Uterus (tissue), 4 donors: ENCODE results near the gene HGFAC. TPM values are rescaled to one million over a fixed set of nuclear protein-coding genes. Genes with fewer than 3 reads are reported as not detected.
A peak's percentile ranks its signal among the peaks of the same experiment; 100 is the strongest.

Experiments used
- DNase-seq, 2 donors: peaks; one replicate each; pipeline ENCODE4 v3.0.0-alpha.2; 2019 to 2020
- H3K27ac ChIP-seq, 2 donors: fragments of 200-600 bp; sonication (generic); 1 replicate in 1 of 2; 2 replicates in 1 of 2; pipeline ENCODE4 v1.5.1; 2016 to 2018
- H3K27me3 ChIP-seq, 2 donors: fragments of 200-600 bp; sonication (generic); one replicate each; pipeline ENCODE4 v1.5.1; 2018 to 2019; ENCODE audit warnings: control low read depth in 1 of 2
- H3K36me3 ChIP-seq, 2 donors: fragments of 200-600 bp; sonication (generic); one replicate each; pipeline ENCODE4 v1.5.1; 2019; ENCODE audit warnings: control low read depth in 1 of 2
- H3K4me1 ChIP-seq, 2 donors: fragments of 200-600 bp; sonication (generic); one replicate each; pipeline ENCODE4 v1.5.1; 2018 to 2019; ENCODE audit warnings: control low read depth in 1 of 2
- H3K4me3 ChIP-seq, 2 donors: fragments of 200-600 bp; sonication (generic); 1 replicate in 1 of 2; 2 replicates in 1 of 2; pipeline ENCODE4 v1.5.1; 2018 to 2019; ENCODE audit warnings: mild to moderate bottlenecking in 1 of 2
- H3K9me3 ChIP-seq, 2 donors: fragments of 200-600 bp; sonication (generic); one replicate each; pipeline ENCODE4 v1.5.1; 2019; ENCODE audit warnings: control low read depth in 1 of 2
- POLR2A ChIP-seq, 2 donors: fragments of 450-650 bp; IDR thresholded peaks; one replicate each; pipeline ENCODE4 v1.6.1; 2016; ENCODE audit warnings: antibody characterized with exemption in 2 of 2, mild to moderate bottlenecking in 1 of 2, moderate library complexity in 1 of 2
- intact Hi-C: fragments of 100-400 bp; cut with DNase I; formaldehyde crosslinking; loops from one replicate; pipeline ENCODE4 v1.15.1; 2023; ENCODE audit warnings: low total_unique reads
- total RNA-seq, 4 donors: library from RNA; depleted of rRNA in 3 of 4; stranded (reverse); fragments of >200 nt in 3 of 4; gene quantifications; one replicate each; pipeline versions ENCODE4 v1.1.0 to v1.2.4, GENCODE V29; 2014 to 2023
- TF ChIP-seq, protein P1 (sequence below), 4 experiments: fragments of 200-600 bp in 2 of 4; fragments of 450-650 bp in 2 of 4; sonication (generic) in 2 of 4; IDR thresholded peaks; one replicate each; pipeline ENCODE4 v1.5.1; 2016 to 2019; ENCODE audit warnings: antibody characterized with exemption in 4 of 4, mild to moderate bottlenecking in 2 of 4, moderate library complexity in 1 of 4
- donor health status: DM: yes; HTN: yes; CAD: no.

The HGFAC gene
- total RNA-seq, 4 donors from 2014 or later, result 0.28 to 3.1 TPM; not detected in 2

DNA sequence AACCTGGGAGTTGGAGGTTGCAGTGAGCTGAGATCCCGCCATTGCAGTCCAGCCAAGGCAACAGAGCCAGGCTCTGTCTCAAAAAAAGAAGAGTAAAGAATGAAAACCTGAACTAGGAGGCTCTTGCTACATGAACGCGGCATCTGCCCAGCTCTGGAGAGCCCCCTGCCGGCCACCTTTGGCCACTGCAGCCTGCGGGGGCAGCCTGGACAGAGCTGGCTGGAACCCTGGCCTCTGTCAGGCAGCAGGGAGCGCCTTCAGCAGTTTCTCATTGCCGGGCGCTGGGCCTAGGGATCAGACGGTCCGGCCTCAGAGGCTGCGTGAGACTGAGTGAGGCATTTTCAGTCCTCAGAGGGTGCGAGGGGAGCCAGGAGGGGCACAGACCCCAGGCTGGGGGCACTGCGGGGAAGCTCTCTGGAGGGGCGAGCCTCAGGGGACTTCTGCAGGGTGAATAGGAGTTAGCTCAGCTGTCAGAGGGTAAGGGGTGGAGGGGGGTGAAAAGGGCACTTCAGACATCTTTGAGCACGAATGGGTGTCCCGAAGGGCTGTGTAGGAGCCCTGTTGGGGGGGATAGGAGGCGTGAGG lies 38.9 kb downstream of the HGFAC start:
- no peaks in the 10 kb centered on the region for H3K27me3 ChIP-seq
- TF ChIP-seq, protein P1, sequence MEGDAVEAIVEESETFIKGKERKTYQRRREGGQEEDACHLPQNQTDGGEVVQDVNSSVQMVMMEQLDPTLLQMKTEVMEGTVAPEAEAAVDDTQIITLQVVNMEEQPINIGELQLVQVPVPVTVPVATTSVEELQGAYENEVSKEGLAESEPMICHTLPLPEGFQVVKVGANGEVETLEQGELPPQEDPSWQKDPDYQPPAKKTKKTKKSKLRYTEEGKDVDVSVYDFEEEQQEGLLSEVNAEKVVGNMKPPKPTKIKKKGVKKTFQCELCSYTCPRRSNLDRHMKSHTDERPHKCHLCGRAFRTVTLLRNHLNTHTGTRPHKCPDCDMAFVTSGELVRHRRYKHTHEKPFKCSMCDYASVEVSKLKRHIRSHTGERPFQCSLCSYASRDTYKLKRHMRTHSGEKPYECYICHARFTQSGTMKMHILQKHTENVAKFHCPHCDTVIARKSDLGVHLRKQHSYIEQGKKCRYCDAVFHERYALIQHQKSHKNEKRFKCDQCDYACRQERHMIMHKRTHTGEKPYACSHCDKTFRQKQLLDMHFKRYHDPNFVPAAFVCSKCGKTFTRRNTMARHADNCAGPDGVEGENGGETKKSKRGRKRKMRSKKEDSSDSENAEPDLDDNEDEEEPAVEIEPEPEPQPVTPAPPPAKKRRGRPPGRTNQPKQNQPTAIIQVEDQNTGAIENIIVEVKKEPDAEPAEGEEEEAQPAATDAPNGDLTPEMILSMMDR (IDR thresholded peaks at IDR 0.05), result peak; percentile 81 to 92 (median 85)
- no peak for TF ChIP-seq POLR2A (IDR thresholded peaks at IDR 0.05)

DNA sequence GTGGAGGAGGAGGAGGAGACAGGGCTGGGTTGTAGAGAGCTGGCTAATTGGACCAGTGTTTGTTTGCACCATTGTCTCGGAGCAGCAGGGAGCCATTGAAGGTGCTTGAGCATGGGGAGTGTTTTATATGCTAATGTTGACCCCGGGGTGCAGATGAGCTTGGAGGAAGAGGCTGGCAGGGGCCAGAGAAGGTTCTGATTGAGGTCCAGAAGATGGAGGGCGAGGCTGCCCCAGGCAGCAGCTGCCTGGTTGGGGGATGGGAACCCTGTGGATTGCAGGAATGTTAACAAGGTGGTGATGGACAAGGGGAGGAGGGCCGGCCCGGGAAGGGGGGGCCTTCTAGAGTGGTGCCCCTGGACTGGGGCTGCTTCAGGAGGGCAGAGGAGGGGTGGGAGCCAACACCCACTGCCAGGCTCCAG lies 39.4 kb downstream of the HGFAC start:
- intact Hi-C loops, result no loop called here
- Histone ChIP-seq H3K36me3 (no peaks in the 10 kb centered on the region), H3K9me3 (no peaks in the 10 kb centered on the region), H3K4me1 (no peaks in the 10 kb centered on the region), H3K27ac (no peak overlapping the region), H3K27me3 (no peaks in the 10 kb centered on the region), H3K4me3 (no peak overlapping the region)
- no peak for DNase-seq
- TF ChIP-seq, protein P1 (IDR thresholded peaks at IDR 0.05), result no peak
- TF ChIP-seq POLR2A (IDR thresholded peaks at IDR 0.05), result no peak

More for the DNA sequence above, 38.9 kb downstream of the HGFAC start:
- Histone ChIP-seq H3K27ac (no peak overlapping the region), H3K9me3 (no peaks in the 10 kb centered on the region), H3K36me3 (no peaks in the 10 kb centered on the region), H3K4me1 (no peaks in the 10 kb centered on the region), H3K4me3 (no peak overlapping the region)
- intact Hi-C loops, result no loop called here
- peak; percentile 49 to 70 for DNase-seq

DNA sequence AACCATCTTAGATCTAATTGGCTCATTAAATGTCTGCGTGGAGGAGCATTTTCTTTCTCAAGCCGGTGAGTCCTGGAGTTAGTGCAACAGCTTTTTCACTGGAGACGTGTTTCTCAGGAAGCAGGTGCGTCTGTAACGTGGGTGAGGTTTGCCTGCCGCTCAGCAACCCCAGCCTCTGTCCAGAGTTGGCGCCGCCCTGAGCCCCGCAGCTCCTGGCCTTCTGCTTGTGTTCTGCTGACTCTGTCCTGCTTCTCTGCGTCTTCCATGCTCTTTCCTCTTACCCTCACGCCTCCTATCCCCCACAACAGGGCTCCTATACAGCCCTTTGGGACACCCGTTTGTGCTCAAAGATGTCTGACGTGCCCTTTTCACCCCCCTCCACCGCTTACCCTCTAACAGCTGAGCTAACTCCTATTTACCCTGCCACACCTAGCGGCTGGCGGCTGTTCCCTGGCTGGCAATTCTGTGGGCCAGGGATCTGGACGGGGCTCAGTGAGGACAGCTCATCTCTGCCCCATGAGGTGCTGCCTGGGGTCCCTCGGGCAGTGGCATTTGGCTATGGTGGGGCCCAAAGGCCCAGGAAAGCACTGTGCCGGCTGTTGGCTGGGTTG lies 40.1 kb downstream of the HGFAC start:
- DNase-seq, result no peak
- intact Hi-C loops, result no loop called here
- H3K4me3 ChIP-seq, result no peak overlapping the region
- no peaks in the 10 kb centered on the region for H3K4me1 ChIP-seq
- H3K9me3 ChIP-seq, result no peaks in the 10 kb centered on the region
- H3K27ac ChIP-seq, result no peak overlapping the region
- no peaks in the 10 kb centered on the region for H3K27me3 ChIP-seq
- TF ChIP-seq POLR2A (IDR thresholded peaks at IDR 0.05), result no peak
- TF ChIP-seq, protein P1 (IDR thresholded peaks at IDR 0.05), result no peak
- H3K36me3 ChIP-seq, result no peaks in the 10 kb centered on the region

DNA sequence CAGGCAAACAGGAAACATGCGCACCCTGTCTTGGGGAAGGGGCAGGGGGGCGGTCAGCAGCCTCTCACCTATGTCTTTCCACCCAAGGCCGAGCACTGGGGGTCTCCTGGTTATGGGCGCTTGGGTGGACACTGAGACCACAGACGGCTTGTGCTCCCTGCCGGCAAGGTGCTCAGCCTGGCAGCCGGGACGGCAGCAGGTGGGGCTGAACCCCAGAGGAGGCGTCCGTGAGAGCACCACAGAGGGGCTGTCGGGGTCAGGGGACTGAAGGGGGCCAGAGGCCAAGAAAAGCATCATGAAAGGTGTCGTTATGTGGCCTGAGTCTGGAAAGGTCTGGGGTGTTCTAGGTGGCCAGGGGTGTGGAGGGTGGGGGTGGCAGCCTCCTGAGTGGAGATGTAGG lies 40.9 kb downstream of the HGFAC start:
- intact Hi-C loops, result no loop called here
- no peak for DNase-seq
- Histone ChIP-seq H3K36me3 (no peaks in the 10 kb centered on the region), H3K27me3 (no peaks in the 10 kb centered on the region), H3K27ac (no peak overlapping the region), H3K9me3 (no peaks in the 10 kb centered on the region), H3K4me1 (no peaks in the 10 kb centered on the region), H3K4me3 (no peak overlapping the region)
- TF ChIP-seq POLR2A (IDR thresholded peaks at IDR 0.05), result no peak
- TF ChIP-seq, protein P1 (IDR thresholded peaks at IDR 0.05), result no peak

DNA sequence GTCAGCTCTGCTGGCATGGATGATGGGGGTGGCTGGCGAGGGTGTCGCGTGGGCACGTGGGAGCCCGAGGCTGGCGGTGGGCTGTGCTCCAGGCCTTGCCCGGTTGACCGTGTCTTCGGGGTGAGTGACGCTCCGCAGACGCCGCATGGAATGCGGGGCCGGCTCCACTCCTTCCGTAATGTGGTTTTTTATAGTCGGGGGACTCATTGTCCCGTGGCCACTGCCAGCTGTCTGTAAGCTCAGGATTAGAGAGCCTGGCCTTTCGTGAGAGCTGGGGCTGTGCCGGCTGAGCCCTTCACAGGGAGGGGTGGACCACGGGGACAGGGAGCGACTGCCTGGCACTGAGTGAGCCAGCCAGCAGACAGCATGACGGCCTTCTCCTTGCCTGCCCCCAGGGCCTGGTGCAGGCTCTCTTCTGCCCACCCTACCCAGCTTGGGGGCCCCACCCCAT lies 41.7 kb downstream of the HGFAC start:
- H3K27ac ChIP-seq, result no peak overlapping the region
- H3K36me3 ChIP-seq, result no peaks in the 10 kb centered on the region
- intact Hi-C loops, result no loop called here
- peak in 1 of 2 donors; percentile 42 for DNase-seq
- H3K4me1 ChIP-seq, result no peaks in the 10 kb centered on the region
- no peaks in the 10 kb centered on the region for H3K9me3 ChIP-seq
- no peaks in the 10 kb centered on the region for H3K27me3 ChIP-seq
- H3K4me3 ChIP-seq, result no peak overlapping the region
- TF ChIP-seq, protein P1 (IDR thresholded peaks at IDR 0.05), result no peak
- TF ChIP-seq POLR2A (IDR thresholded peaks at IDR 0.05), result no peak
